CD4-positive, alpha-beta T cell treated with Interleukin-6 for 4 hours (primary cell): ENCODE data around the gene VENTX.

Experiments
- DNase-seq: peaks from one replicate; pipeline ENCODE4 v3.0.0-alpha.2; 2020; ENCODE audit warnings: mixed read lengths

VENTX gene

DNA sequence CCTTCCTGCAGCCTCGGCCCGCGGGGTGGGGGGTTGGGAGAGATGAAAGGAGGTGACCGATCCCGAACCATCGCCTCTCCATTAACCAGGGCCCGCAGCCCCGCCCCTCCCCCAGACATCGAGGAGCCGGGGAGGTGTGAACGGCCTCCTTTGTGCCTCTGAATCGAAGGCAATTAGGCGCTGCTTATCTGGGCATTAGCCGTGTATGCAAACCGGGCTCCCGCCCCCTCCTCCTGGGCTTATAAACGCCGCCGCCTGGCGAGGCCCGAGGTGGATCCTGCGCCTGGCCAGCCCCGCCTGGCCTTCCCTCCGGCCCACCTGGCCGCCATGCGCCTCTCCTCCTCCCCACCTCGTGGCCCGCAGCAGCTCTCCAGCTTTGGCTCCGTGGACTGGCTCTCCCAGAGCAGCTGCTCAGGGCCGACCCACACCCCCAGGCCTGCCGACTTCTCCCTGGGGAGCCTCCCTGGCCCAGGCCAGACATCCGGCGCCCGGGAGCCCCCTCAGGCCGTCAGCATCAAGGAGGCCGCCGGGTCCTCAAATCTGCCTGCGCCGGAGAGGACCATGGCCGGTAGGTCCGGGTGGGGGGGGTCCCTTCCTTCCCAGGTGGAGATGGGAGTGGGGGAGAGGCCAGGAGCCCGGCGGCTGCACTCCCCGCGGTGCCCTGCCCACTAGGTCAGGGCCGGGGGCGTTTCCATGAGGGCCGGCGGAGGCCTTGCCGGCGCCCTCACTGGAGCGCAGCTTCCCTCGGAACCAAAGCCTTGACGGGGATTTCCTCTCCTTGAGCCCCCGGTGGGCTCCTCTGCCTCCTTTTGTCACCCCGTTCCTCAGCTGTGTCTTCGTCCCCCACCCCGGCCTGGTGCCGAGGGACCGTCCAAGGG lies at the start of gene VENTX:
Gene VENTX (plus strand): TSS at position 268 of the 878 bp plus-strand sequence. CDS start 60 bp downstream, at position 328.
- no peak for DNase-seq

- no peak for DNase-seq
Observed at GRCh38 chr10:133187906-133188681, 49.6 kb upstream of the VENTX start.

- no peak for DNase-seq
Observed at GRCh38 chr10:133189256-133189655, 48.4 kb upstream of the VENTX start.

GRCh38 chr10:133189726-133190125 lies 47.9 kb upstream of the VENTX start:
- DNase-seq: no peak

DNA sequence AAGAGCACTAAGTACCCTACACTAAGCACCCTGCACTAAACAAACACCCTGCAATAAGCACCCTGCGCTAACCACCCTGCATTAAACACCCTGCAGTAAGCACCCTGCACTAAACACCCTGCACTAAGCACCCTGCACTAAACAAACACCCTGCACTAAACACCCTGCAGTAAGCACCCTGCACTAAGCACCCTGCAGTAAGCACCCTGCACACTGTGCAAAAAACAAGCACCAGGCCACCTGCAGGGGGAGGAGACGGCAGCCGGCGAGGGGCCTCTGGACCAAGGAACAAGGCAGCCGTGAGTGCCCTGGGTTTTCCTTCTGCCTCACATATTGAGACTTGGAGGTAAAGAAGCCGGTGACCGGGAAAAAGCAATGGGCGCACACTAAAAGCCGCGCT lies 47.4 kb upstream of the VENTX start:
- DNase-seq: no peak

- DNase-seq: no peak
Observed at GRCh38 chr10:133191651-133192050, 46.0 kb upstream of the VENTX start.

- DNase-seq: no peak
Observed at GRCh38 chr10:133194151-133194550, 43.5 kb upstream of the VENTX start.

GRCh38 chr10:133195096-133195495 lies 42.6 kb upstream of the VENTX start:
- DNase-seq: no peak

DNA sequence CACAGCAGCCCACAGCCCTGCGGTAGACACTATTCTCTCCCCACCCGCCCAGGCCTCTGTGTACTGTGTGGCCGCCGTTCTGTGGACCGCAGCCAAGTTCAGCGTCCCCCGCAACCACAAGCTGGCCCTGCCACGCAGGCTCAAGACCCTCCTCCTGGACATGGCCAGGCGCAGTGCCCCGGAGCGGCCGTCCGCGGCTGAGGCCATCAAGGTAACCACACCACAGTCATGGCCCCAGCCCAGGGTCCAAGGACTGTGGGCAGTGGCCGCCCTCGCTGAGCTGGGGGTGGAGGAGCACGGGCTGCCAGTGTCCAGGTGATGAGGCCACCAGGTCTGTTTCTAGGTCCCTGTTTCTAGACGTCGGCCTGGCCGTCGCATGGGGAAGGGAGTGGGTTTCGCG lies 42.0 kb upstream of the VENTX start:
- DNase-seq: no peak

DNA sequence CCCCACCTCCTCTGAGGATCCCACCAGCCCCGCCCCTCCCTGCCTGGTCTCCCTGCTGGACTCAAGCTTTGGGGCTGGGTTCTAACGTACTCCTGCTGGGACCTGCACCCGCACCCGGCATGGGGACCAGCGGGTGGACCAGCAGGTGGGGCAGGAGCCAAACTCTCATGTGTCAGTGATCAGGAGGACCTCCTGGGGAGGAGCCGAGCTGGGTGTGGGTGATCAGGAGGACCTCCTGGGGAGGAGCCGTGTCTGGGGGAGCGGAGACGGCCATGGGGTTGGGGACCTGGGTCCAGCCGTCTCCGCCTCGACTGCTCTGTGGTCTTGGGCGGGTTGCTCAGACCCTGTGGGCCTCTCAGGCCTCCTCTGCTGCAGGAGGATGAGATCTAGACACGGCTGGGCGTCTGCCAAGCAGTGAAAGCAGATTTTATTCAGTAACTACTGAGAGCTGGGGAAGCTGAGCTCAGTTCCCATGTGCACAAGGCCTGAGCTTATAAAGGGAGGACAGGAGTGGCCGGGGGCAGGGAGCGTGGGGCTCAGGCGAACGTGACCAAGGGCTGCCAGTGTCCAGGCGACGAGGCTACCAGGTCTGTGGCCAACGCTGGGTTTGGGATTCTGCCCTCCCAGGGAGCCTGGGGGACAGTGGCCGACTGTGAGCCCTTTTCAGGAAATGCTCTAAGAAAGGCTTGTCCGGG lies 41.3 kb upstream of the VENTX start:
- DNase-seq: no peak

DNA sequence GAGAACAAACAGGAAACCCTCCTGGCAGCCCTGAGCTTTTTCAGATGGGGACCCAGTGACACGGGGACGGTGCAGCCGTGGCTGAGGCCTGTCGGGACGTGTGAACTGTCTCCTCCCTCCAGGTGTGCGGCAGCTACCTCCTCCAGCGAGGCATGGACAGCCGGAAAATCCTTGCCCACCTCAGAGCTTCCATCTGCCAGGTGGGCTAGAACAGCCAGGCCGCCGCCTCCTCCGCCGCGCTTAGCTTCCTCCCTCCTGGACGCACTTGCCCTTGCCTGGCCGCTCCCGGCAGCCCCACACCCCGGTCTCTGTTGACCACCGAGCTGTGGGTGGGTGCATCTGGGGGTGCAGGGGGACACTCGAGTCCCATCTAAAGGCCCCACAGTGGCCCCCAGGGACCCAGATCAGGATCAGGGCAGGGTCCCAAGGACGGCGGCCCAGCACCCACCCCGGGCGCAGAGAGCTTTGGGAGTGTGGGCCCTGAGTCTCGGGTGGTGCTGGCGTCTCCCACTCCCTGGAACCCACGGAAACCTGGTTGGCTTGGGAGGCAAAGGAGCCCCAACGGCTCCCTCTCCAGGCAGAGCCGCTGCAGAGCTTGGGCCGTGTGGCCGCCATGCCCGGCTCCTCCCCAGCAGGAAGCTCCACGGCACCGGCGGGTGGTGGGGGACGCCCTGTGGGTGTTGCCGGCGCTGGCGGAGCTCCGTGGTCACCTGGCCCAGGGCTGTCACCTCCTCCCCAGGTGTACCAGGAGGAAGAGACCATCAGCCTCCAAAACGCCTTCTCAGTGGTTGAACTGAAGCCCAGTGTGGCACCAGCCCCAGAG lies 40.5 kb upstream of the VENTX start:
- no peak for DNase-seq

DNA sequence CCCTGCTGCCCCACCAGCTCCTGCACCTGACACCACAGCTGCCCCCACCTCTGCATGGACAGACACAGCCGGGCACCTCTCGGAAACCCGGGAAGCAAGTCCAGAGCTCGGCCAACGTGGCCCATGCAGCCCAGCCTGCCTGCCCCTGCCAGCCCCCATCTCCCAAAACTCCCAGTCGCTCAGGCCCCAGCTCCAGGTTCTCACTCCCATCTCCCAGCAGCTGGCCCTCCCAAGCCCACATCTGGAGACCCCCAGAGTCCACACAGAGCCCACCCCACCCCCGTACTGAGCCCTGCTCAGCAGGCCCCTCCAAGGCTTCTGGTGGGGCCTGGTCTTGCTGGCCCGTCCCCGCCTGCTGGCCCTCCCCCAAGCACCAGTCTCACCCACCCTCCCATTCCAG lies 39.9 kb upstream of the VENTX start:
- DNase-seq: no peak

DNA sequence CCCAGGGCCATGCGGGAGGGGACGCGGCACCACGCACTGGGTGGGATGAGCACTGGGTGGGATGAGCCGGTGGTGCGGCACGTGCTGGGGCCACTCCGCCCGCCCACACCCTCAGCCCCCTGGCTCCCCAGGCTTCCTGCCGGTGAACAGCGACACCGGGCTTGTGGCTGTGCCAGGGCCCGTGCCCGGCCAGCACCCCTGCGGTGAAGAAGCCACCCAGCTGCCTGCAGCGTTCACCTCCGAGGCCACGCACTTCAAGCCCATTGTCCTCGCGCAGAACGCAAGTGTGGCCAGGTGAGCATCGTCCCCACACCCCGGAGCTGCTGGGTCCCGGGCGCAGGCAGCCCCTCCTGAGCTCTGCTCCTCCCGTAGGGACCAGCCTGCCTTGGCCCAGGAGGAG lies 39.4 kb upstream of the VENTX start:
- DNase-seq: no peak

- DNase-seq: no peak
Observed at GRCh38 chr10:133198621-133199487, 38.8 kb upstream of the VENTX start.

DNA sequence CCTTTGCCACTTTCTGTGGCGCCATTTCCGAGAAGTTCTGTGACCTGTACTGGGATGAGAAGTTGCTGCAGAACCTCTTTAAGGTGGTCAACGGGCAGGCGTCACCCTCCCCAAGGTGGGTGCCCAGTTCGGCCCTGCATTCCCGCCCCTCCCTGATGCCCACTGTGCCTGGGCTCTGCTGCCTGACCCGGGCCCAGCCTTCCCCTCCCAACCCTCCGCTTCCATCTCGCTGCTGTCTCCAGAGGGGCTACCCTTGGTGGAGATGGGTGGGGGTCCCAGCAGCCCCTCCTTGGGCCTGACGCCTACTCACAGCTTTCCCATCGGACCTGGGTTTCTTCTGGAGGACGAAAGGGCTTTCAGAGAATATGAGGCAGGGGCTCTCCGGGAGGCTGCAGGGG lies 38.2 kb upstream of the VENTX start:
- DNase-seq: no peak

DNA sequence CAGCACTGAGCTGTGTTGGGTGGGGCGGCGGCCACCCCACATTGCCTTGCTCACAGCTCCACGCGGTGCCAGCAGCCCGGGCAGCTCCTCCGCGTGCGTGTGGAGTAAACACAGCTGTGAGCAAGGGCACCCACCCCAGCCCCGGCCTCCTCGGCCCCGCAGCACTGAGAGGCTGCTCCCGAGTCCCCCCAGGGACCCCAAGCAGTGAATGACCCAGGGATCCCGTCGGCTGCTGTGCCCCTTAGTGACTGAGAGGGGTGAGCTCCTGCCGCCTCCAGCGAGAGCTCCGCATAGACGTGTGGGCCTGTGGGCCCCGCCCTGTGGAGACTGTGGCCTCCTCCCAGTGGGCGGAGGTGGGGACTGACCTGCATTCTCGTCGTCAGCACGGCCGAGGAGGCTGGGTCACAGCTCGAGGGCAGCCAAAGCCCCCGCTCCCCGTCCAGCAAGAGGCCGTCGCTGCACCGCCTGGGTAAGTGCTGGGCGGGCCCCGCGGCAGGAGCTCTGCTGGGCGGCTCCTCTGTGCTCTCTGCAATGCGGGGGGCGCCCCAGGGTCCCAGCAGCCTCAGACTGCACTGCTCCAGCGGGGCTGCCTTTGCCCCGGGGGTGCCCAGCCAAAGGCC lies 37.6 kb upstream of the VENTX start:
- DNase-seq: no peak

- no peak for DNase-seq
Observed at GRCh38 chr10:133200621-133201031, 37.0 kb upstream of the VENTX start.

DNA sequence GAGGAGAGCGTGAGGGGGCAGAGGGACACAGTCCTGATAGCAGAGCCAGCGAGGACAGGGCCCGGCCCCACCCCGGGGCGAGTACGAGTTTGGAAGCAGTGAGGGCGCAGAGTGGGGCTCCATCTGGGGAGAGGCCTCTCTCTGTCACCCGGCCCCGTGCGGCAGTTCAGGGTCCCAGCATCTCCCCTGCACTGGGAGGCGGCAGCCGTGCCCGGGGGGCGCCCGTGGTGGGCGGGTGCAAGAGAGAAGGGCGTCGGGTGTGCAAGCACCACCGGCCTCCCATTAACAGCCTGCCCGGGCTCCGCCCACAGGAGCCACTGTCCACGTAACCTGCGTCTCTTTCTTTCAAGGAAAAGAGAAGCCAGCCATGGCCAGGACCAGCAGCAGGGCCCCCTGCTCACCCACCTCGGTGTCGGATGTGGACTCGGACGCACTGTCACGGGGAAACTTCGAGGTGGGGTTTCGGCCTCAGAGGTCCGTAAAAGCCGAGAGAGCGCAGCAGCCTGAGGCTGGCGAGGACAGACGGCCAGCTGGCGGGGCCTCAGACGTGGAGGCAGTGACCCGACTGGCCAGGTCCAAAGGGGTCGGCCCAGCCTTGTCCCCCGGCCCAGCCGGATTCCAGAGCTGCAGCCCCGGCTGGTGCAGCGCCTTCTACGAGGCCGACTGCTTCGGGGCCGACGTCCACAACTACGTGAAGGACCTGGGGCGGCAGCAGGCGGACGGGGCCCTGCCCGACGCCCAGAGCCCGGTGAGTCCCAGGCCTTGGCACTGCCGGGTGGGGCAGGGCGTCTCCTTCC lies 36.3 kb upstream of the VENTX start:
- DNase-seq: no peak

- no peak for DNase-seq
Observed at GRCh38 chr10:133201948-133202725, 35.5 kb upstream of the VENTX start.
